ENCODE measurements around the gene SMIM22. TPM values are rescaled to one million over a fixed set of nuclear protein-coding genes. Genes with fewer than 3 reads are reported as not detected.

The SMIM22 gene
- total and polyA plus RNA-seq, 2 donors (not counting 1 experiment from before 2014, with no cell fraction given) = not detected

GRCh38 chr16:4803898-4804762, 9.0 kb downstream of the SMIM22 start:
- peaks cover 9% of the 10 kb centered on the region for H3K36me3 ChIP-seq (ENCODE audit: control insufficient read depth, insufficient read depth, low read length)
- no peak overlapping the region for H3K9ac ChIP-seq (ENCODE audit: insufficient read depth, low read length)
- no peak overlapping the region for H3K4me2 ChIP-seq (ENCODE audit: extremely low read depth, insufficient read depth, low read length)
- H3K27me3 ChIP-seq (ENCODE audit: control insufficient read depth, insufficient read depth, low read length) = no peaks in the 10 kb centered on the region
- no peak for TF ChIP-seq EZH2 (IDR thresholded peaks at IDR 0.05; ENCODE audit: low read length, missing control alignments)
- TF ChIP-seq CTCF (conservative IDR thresholded peaks at IDR 0.05 in 1 of 2, IDR thresholded peaks at IDR 0.05 in 1 of 2; ENCODE audit: low read depth in 1 of 2, low read length in 2 of 2) = no peak
- H3K9me3 ChIP-seq (ENCODE audit: control insufficient read depth, insufficient read depth, low read depth, low read length) = no peaks in the 10 kb centered on the region
- H2AFZ ChIP-seq (ENCODE audit: low read length) = no peak overlapping the region
- H3K4me3 ChIP-seq (replicated peaks in 1 of 4; ENCODE audit: control extremely low read depth in 1 of 4, insufficient read depth in 1 of 4, low read depth in 3 of 4, low read length in 4 of 4) = no peak overlapping the region
- H3K79me2 ChIP-seq (ENCODE audit: control insufficient read depth, insufficient read depth, low read length) = no peaks in the 10 kb centered on the region
- no peak overlapping the region for H3K27ac ChIP-seq (ENCODE audit: insufficient read depth, low read length)
- H4K20me1 ChIP-seq (ENCODE audit: control insufficient read depth, extremely low read depth, insufficient read depth, low read length) = no peaks in the 10 kb centered on the region
- no peak for DNase-seq (ENCODE audit: low read depth in 2 of 2)
- peaks cover 2% of the 10 kb centered on the region for H3K4me1 ChIP-seq (ENCODE audit: control insufficient read depth, extremely low read depth, insufficient read depth, low read length)

- Histone ChIP-seq H4K20me1 (ENCODE audit: control insufficient read depth, extremely low read depth, insufficient read depth, low read length) (no peaks in the 10 kb centered on the region), H3K9me3 (ENCODE audit: control insufficient read depth, insufficient read depth, low read depth, low read length) (no peaks in the 10 kb centered on the region), H3K27me3 (ENCODE audit: control insufficient read depth, insufficient read depth, low read length) (no peaks in the 10 kb centered on the region), H3K4me2 (ENCODE audit: extremely low read depth, insufficient read depth, low read length) (no peak overlapping the region), H2AFZ (ENCODE audit: low read length) (no peak overlapping the region), H3K79me2 (ENCODE audit: control insufficient read depth, insufficient read depth, low read length) (no peaks in the 10 kb centered on the region), H3K9ac (ENCODE audit: insufficient read depth, low read length) (no peak overlapping the region), H3K4me1 (ENCODE audit: control insufficient read depth, extremely low read depth, insufficient read depth, low read length) (peaks cover 2% of the 10 kb centered on the region), H3K27ac (ENCODE audit: insufficient read depth, low read length) (no peak overlapping the region), H3K36me3 (ENCODE audit: control insufficient read depth, insufficient read depth, low read length) (peaks cover 9% of the 10 kb centered on the region), H3K4me3 (replicated peaks in 1 of 4; ENCODE audit: control extremely low read depth in 1 of 4, insufficient read depth in 1 of 4, low read depth in 3 of 4, low read length in 4 of 4) (no peak overlapping the region)
- no peak for TF ChIP-seq CTCF (conservative IDR thresholded peaks at IDR 0.05 in 1 of 2, IDR thresholded peaks at IDR 0.05 in 1 of 2; ENCODE audit: low read depth in 1 of 2, low read length in 2 of 2)
- no peak for TF ChIP-seq EZH2 (IDR thresholded peaks at IDR 0.05; ENCODE audit: low read length, missing control alignments)
- no peak for DNase-seq (ENCODE audit: low read depth in 2 of 2)
These were observed 10.1 kb downstream of the SMIM22 start for GRCh38 chr16:4805231-4805630.

- Histone ChIP-seq H3K4me3 (replicated peaks in 1 of 4; ENCODE audit: control extremely low read depth in 1 of 4, insufficient read depth in 1 of 4, low read depth in 3 of 4, low read length in 4 of 4) (no peak overlapping the region), H3K27ac (ENCODE audit: insufficient read depth, low read length) (no peak overlapping the region), H3K4me2 (ENCODE audit: extremely low read depth, insufficient read depth, low read length) (no peak overlapping the region), H3K4me1 (ENCODE audit: control insufficient read depth, extremely low read depth, insufficient read depth, low read length) (peaks cover 2% of the 10 kb centered on the region), H2AFZ (ENCODE audit: low read length) (no peak overlapping the region), H4K20me1 (ENCODE audit: control insufficient read depth, extremely low read depth, insufficient read depth, low read length) (no peaks in the 10 kb centered on the region), H3K36me3 (ENCODE audit: control insufficient read depth, insufficient read depth, low read length) (peaks cover 9% of the 10 kb centered on the region), H3K9me3 (ENCODE audit: control insufficient read depth, insufficient read depth, low read depth, low read length) (no peaks in the 10 kb centered on the region), H3K79me2 (ENCODE audit: control insufficient read depth, insufficient read depth, low read length) (no peaks in the 10 kb centered on the region), H3K9ac (ENCODE audit: insufficient read depth, low read length) (no peak overlapping the region), H3K27me3 (ENCODE audit: control insufficient read depth, insufficient read depth, low read length) (no peaks in the 10 kb centered on the region)
- TF ChIP-seq CTCF (conservative IDR thresholded peaks at IDR 0.05 in 1 of 2, IDR thresholded peaks at IDR 0.05 in 1 of 2; ENCODE audit: low read depth in 1 of 2, low read length in 2 of 2) (no peak), EZH2 (IDR thresholded peaks at IDR 0.05; ENCODE audit: low read length, missing control alignments) (no peak)
- DNase-seq (ENCODE audit: low read depth in 2 of 2) = no peak
These were observed 11.1 kb downstream of the SMIM22 start for GRCh38 chr16:4806280-4806679.
